ENCODE results near the gene AP3S1. TPM values are rescaled to one million over a fixed set of nuclear protein-coding genes. Genes with fewer than 3 reads are reported as not detected.

Gene AP3S1
- total RNA-seq, 2 experiments from 2014 or later, result 76.0 to 89.5 TPM

DNA sequence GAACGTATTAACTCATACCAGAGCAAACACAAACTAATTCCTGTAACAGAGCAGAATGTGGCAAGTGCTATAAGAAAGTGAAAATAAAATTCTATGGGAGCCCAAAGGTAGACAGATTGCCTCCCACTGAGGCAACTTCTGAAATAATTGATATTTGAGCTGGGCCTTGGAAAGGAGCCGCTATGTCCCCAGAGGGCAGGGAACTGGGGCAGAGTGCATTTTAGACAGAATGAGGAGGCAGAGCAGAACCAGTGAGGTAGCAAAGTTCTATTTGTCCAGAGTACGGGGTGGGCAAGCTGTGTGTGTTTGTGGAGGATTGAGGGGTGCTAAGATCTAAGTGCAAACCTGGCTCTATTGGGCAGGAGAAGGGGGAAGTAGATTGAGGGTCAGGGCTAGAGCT, 45.1 kb upstream of the AP3S1 start:
- no peaks in the 10 kb centered on the region for H3K79me2 ChIP-seq (ENCODE audit: insufficient read depth, low read depth, low read length)
- DNase-seq (ENCODE audit: low spot score), result no peak
- POLR2A ChIA-PET, result interaction anchor here (0.7 to 1.4 kb wide), 4 partner anchors 14 to 441 kb away, joined by 3 to 6 read pairs (median 3); no protein-coding TSS in a partner anchor

DNA sequence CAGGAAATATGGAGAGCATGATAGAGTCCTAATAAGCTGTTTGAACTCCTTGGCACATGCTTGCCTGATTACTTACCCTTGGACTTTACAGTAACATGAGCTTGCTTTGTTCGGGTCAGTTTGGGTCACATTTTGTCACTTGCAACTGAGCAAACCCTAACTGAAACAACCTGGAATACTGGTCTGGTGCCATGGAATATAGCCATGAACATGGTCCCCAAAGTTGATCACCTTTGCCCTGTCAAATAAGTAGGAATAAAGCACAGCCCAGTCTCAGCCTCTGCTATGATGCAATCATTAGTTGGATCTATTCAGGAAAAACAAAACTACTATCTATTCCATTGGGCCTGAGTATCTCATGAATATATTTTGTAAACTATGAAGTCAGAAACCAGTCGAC, 43.5 kb upstream of the AP3S1 start:
- no TSS peak for BruUV-seq (replicated peaks)
- POLR2A ChIA-PET, result interaction anchor here (0.8 to 1.5 kb wide), 2 partner anchors 13 to 421 kb away, joined by 3 to 4 read pairs; no protein-coding TSS in a partner anchor

More for the DNA sequence above, 45.1 kb upstream of the AP3S1 start:
- Histone ChIP-seq H3K27ac (ENCODE audit: low read depth, low read length, poor library complexity, severe bottlenecking) (no peak overlapping the region), H3K4me3 (ENCODE audit: low read depth, low read length, poor library complexity, severe bottlenecking) (no peak overlapping the region), H3K9me3 (ENCODE audit: low read length) (no peaks in the 10 kb centered on the region), H2AFZ (ENCODE audit: low read length) (no peak overlapping the region), H3K4me1 (ENCODE audit: insufficient read depth, low read length, poor library complexity, severe bottlenecking) (no peaks in the 10 kb centered on the region), H3K36me3 (ENCODE audit: insufficient read depth, low read length) (no peaks in the 10 kb centered on the region), H3K4me2 (ENCODE audit: low read length) (no peak overlapping the region), H3K9me2 (ENCODE audit: insufficient read depth, low read length) (no peaks in the 10 kb centered on the region), H4K20me1 (ENCODE audit: insufficient read depth, low read length) (no peaks in the 10 kb centered on the region)
- CTCF ChIA-PET (ENCODE audit: unreplicated experiment), result no interaction called here
- TF ChIP-seq EZH2phosphoT487 (IDR thresholded peaks at IDR 0.05; ENCODE audit: borderline replicate concordance, low read depth, low read length) (no peak), CTCF (conservative IDR thresholded peaks at IDR 0.05; ENCODE audit: low read length) (no peak)
- intact Hi-C loops (cut with micrococcal nuclease; ENCODE audit: unreplicated experiment), result no loop called here
- BruUV-seq (replicated peaks), result no TSS peak

More for the DNA sequence above, 43.5 kb upstream of the AP3S1 start:
- no peak for DNase-seq (ENCODE audit: low spot score)
- intact Hi-C loops (cut with micrococcal nuclease; ENCODE audit: unreplicated experiment), result no loop called here
- H2AFZ ChIP-seq (ENCODE audit: low read length), result no peak overlapping the region
- no peak overlapping the region for H3K4me2 ChIP-seq (ENCODE audit: low read length)
- H3K36me3 ChIP-seq (ENCODE audit: insufficient read depth, low read length), result no peaks in the 10 kb centered on the region
- CTCF ChIA-PET (ENCODE audit: unreplicated experiment), result no interaction called here
- H4K20me1 ChIP-seq (ENCODE audit: insufficient read depth, low read length), result no peaks in the 10 kb centered on the region
- H3K4me3 ChIP-seq (ENCODE audit: low read depth, low read length, poor library complexity, severe bottlenecking), result no peak overlapping the region
- H3K4me1 ChIP-seq (ENCODE audit: insufficient read depth, low read length, poor library complexity, severe bottlenecking), result no peaks in the 10 kb centered on the region
- H3K9me2 ChIP-seq (ENCODE audit: insufficient read depth, low read length), result no peaks in the 10 kb centered on the region
- H3K79me2 ChIP-seq (ENCODE audit: insufficient read depth, low read depth, low read length), result no peaks in the 10 kb centered on the region
- TF ChIP-seq EZH2phosphoT487 (IDR thresholded peaks at IDR 0.05; ENCODE audit: borderline replicate concordance, low read depth, low read length), result no peak
- no peak for TF ChIP-seq CTCF (conservative IDR thresholded peaks at IDR 0.05; ENCODE audit: low read length)
- no peak overlapping the region for H3K27ac ChIP-seq (ENCODE audit: low read depth, low read length, poor library complexity, severe bottlenecking)
- H3K9me3 ChIP-seq (ENCODE audit: low read length), result no peaks in the 10 kb centered on the region

All from OCI-LY7 (cell line).